GM18951 (cell line): ENCODE results near the gene EPSTI1.

Source experiments
- POLR2A ChIP-seq: IDR thresholded peaks from 4 replicates; pipeline ENCODE4 v1.6.1; 2011; ENCODE audit warnings: mild to moderate bottlenecking; ENCODE audit not compliant: insufficient read length, insufficient read depth; ENCODE audit errors: extremely low read depth
- in situ Hi-C: fragments of 300-500 bp; cut with MboI; formaldehyde crosslinking; loops from one replicate; pipeline ENCODE4 v1.12.0; 2022; ENCODE audit warnings: low sequenced_read_pairs, mixed read lengths, inconsistent platforms; ENCODE audit not compliant: unreplicated experiment

Gene EPSTI1

GRCh38 chr13:43021926-43022670 lies 30.1 kb upstream of the EPSTI1 start:
- TF ChIP-seq POLR2A = no peak
- in situ Hi-C loops = no loop called here

GRCh38 chr13:43020794-43021193 lies 28.8 kb upstream of the EPSTI1 start:
- in situ Hi-C loops = no loop called here
- TF ChIP-seq POLR2A = no peak

GRCh38 chr13:43019811-43020210 lies 27.8 kb upstream of the EPSTI1 start:
- TF ChIP-seq POLR2A = no peak
- in situ Hi-C loops = no loop called here

- no peak for TF ChIP-seq POLR2A
- in situ Hi-C loops = no loop called here
Observed at GRCh38 chr13:43016226-43016625, 24.2 kb upstream of the EPSTI1 start.

- in situ Hi-C loops = no loop called here
- TF ChIP-seq POLR2A = no peak
Observed at GRCh38 chr13:43014162-43014561, 22.1 kb upstream of the EPSTI1 start.

GRCh38 chr13:43009506-43009905 lies 17.5 kb upstream of the EPSTI1 start:
- TF ChIP-seq POLR2A = no peak
- in situ Hi-C loops = no loop called here

GRCh38 chr13:43008596-43008995 lies 16.6 kb upstream of the EPSTI1 start:
- in situ Hi-C loops = no loop called here
- TF ChIP-seq POLR2A = no peak

- in situ Hi-C loops = no loop called here
- no peak for TF ChIP-seq POLR2A
Observed at GRCh38 chr13:43006893-43007631, 15.0 kb upstream of the EPSTI1 start.

GRCh38 chr13:43005460-43006236 lies 13.6 kb upstream of the EPSTI1 start:
- TF ChIP-seq POLR2A = no peak
- in situ Hi-C loops = no loop called here

GRCh38 chr13:43003729-43004128 lies 11.7 kb upstream of the EPSTI1 start:
- in situ Hi-C loops = no loop called here
- no peak for TF ChIP-seq POLR2A

GRCh38 chr13:43003010-43003409 lies 11.0 kb upstream of the EPSTI1 start:
- in situ Hi-C loops = no loop called here
- no peak for TF ChIP-seq POLR2A

- in situ Hi-C loops = no loop called here
- TF ChIP-seq POLR2A = no peak
Observed at GRCh38 chr13:43002021-43002420, 10.0 kb upstream of the EPSTI1 start.

- TF ChIP-seq POLR2A = no peak
- in situ Hi-C loops = no loop called here
Observed at GRCh38 chr13:43000676-43001075, 8.6 kb upstream of the EPSTI1 start.

- in situ Hi-C loops = no loop called here
Observed at GRCh38 chr13:42999491-42999890, 7.5 kb upstream of the EPSTI1 start.

GRCh38 chr13:42997381-42997780 lies 5.3 kb upstream of the EPSTI1 start:
- no peak for TF ChIP-seq POLR2A
- in situ Hi-C loops = no loop called here

More at GRCh38 chr13:42999491-42999890, 7.5 kb upstream of the EPSTI1 start:
- TF ChIP-seq POLR2A = no peak
